Gastrocnemius medialis (tissue), 4 donors: ENCODE data around the gene ALS2CL.

Source experiments
- CTCF ChIP-seq, 5 experiments: fragments of 450-650 bp in 3 of 5; fragments of 200-600 bp in 2 of 5; sonication (generic) in 2 of 5; IDR thresholded peaks in 4 of 5; conservative IDR thresholded peaks in 1 of 5; 1 replicate in 4 of 5; 2 replicates in 1 of 5; pipeline ENCODE4 v1.5.1; 2016 to 2019; ENCODE audit warnings: antibody characterized with exemption in 5 of 5, mild to moderate bottlenecking in 3 of 5, moderate library complexity in 3 of 5
- POLR2A ChIP-seq, 2 donors: fragments of 450-650 bp; IDR thresholded peaks; one replicate each; pipeline ENCODE4 v1.6.1; 2017; ENCODE audit warnings: antibody characterized with exemption in 2 of 2, mild to moderate bottlenecking in 2 of 2, moderate library complexity in 2 of 2

- TF ChIP-seq CTCF (IDR thresholded peaks at IDR 0.05 in 4 of 5, conservative IDR thresholded peaks at IDR 0.05 in 1 of 5) (peak in 3 of 5 experiments; percentile 33 to 55 (median 38)), POLR2A (IDR thresholded peaks at IDR 0.05) (no peak)
These were observed 1.9 kb upstream of the ALS2CL start for GRCh38 chr3:46695177-46695961.
